Panc1 (cell line): Measurements from ENCODE around the gene SPSB3. TPM values are rescaled to one million over a fixed set of nuclear protein-coding genes. Genes with fewer than 3 reads are reported as not detected.

ENCODE experiments used
- ATAC-seq: fragments of 200-7000 bp; cut with Tn5 transposase; 2 replicates; pipeline ENCODE4 v1.9.1; 2020; ENCODE audit warnings: mild to moderate bottlenecking, moderate library complexity
- BruUV-seq: library from RNA; stranded (reverse); fragments of 400-500 nt; replicated peaks from 2 replicates; lab custom pipeline; 2021; lab: Mats Ljungman, UMichigan
- CTCF ChIA-PET: fragments of 300-600 bp; sonication (Branson Sonifier 250); formaldehyde crosslinking; loops from one replicate; lab custom pipeline; 2022; ENCODE audit warnings: antibody characterized with exemption; lab: Charles Lee
- POLR2A ChIA-PET: fragments of 300-600 bp; sonication (Branson Sonifier 250); formaldehyde crosslinking; loops from one replicate; lab custom pipeline; 2022; ENCODE audit warnings: antibody characterized with exemption; lab: Charles Lee
- DNase-seq: peaks from one replicate; pipeline ENCODE4 v3.0.0-alpha.2; 2010; ENCODE audit warnings: low read depth, low spot score
- H3K27ac ChIP-seq: 2 replicates; pipeline ENCODE4 v1.5.1; 2011; ENCODE audit warnings: mild to moderate bottlenecking, low read length, inconsistent platforms
- H3K27me3 ChIP-seq: fragments of 200-500 bp; sonication (Bioruptor generic); 2 replicates; pipeline ENCODE4 v1.6.0; 2014; ENCODE audit warnings: low read length, inconsistent platforms; ENCODE audit not compliant: control insufficient read depth, insufficient read depth
- H3K36me3 ChIP-seq: fragments of 200-500 bp; sonication (Bioruptor generic); 2 replicates; pipeline ENCODE4 v1.5.1; 2014; ENCODE audit warnings: inconsistent platforms, mild to moderate bottlenecking, low read length, moderate library complexity; ENCODE audit not compliant: control insufficient read depth, insufficient read depth
- H3K4me1 ChIP-seq: 2 replicates; pipeline ENCODE4 v1.5.1; 2011; ENCODE audit warnings: inconsistent platforms, mild to moderate bottlenecking, low read length, moderate library complexity; ENCODE audit not compliant: control insufficient read depth, insufficient read depth
- H3K4me3 ChIP-seq, 2 experiments: 2 replicates each; pipeline ENCODE4 v1.5.1; 2011 to 2012; ENCODE audit warnings: low read depth in 2 of 2, low read length in 2 of 2, mild to moderate bottlenecking in 2 of 2, inconsistent platforms in 1 of 2, moderate library complexity in 1 of 2
- H3K9me3 ChIP-seq: fragments of 200-500 bp; sonication (Bioruptor generic); 2 replicates; pipeline ENCODE4 v1.5.1; 2014; ENCODE audit warnings: low read depth, mild to moderate bottlenecking, inconsistent platforms, low read length, moderate library complexity; ENCODE audit not compliant: control insufficient read depth, insufficient read depth
- CTCF ChIP-seq: fragments of 450-650 bp; IDR thresholded peaks from 2 replicates; pipeline ENCODE4 v1.5.1; 2017; ENCODE audit warnings: mild to moderate bottlenecking
- POLR2AphosphoS5 ChIP-seq: IDR thresholded peaks from 2 replicates; pipeline ENCODE4 v1.6.1; 2012; ENCODE audit warnings: mild to moderate bottlenecking, low read depth, low read length, moderate library complexity
- REST ChIP-seq, 2 experiments: IDR thresholded peaks; 2 replicates each; pipeline ENCODE4 v1.6.1; 2011 to 2012; ENCODE audit warnings: low read depth in 2 of 2, control low read depth in 1 of 2, low read length in 1 of 2, mild to moderate bottlenecking in 1 of 2, moderate library complexity in 1 of 2; ENCODE audit not compliant: insufficient read depth in 1 of 2
- SIN3A ChIP-seq: IDR thresholded peaks from 2 replicates; pipeline ENCODE4 v1.6.1; 2012; ENCODE audit warnings: low read depth, mild to moderate bottlenecking, low read length, moderate library complexity, borderline replicate concordance; ENCODE audit not compliant: insufficient read depth
- TCF7L2 ChIP-seq: IDR thresholded peaks from 2 replicates; pipeline ENCODE4 v1.6.1; 2011; ENCODE audit warnings: mild to moderate bottlenecking, low read depth, low read length, inconsistent platforms
- in situ Hi-C: cut with HindIII; loops from 2 replicates; pipeline ENCODE4 v1.10.0; 2016; ENCODE audit warnings: low sequenced_read_pairs, low pct_unique_long_range_greater_than_20kb
- intact Hi-C: fragments of 100-400 bp; cut with micrococcal nuclease; formaldehyde crosslinking; loops from one replicate; pipeline ENCODE4 v1.10.0; 2022; ENCODE audit not compliant: unreplicated experiment
- total RNA-seq: library from RNA; stranded (reverse); gene quantifications from one replicate; pipeline ENCODE4 v1.2.1, GENCODE V29; 2021; ENCODE audit not compliant: unreplicated experiment

Gene SPSB3
- total RNA-seq, 1 experiment from 2014 or later: 23.0 TPM

GRCh38 chr16:1732071-1732470, 50.3 kb downstream of the SPSB3 start:
- H3K36me3 ChIP-seq: no peaks in the 10 kb centered on the region
- CTCF ChIA-PET: no interaction called here
- H3K27me3 ChIP-seq: no peaks in the 10 kb centered on the region
- no TSS peak for BruUV-seq
- no peak for ATAC-seq
- POLR2A ChIA-PET: no interaction called here
- no peaks in the 10 kb centered on the region for H3K4me1 ChIP-seq
- no peak overlapping the region for H3K4me3 ChIP-seq
- TF ChIP-seq POLR2AphosphoS5 (no peak), REST (IDR thresholded peaks at IDR 0.05; ENCODE audit: insufficient read depth in 1 of 2, low read depth in 2 of 2, low read length in 1 of 2) (no peak), SIN3A (no peak), TCF7L2 (no peak), CTCF (no peak)
- intact Hi-C loops (no loop called here), in situ Hi-C loops (no loop called here)
- no peak for DNase-seq
- no peak overlapping the region for H3K27ac ChIP-seq
- H3K9me3 ChIP-seq: no peaks in the 10 kb centered on the region

GRCh38 chr16:1731603-1732002, 50.8 kb downstream of the SPSB3 start:
- Histone ChIP-seq H3K9me3 (no peaks in the 10 kb centered on the region), H3K27me3 (no peaks in the 10 kb centered on the region), H3K27ac (no peak overlapping the region), H3K4me3 (no peak overlapping the region), H3K4me1 (no peaks in the 10 kb centered on the region), H3K36me3 (no peaks in the 10 kb centered on the region)
- TF ChIP-seq POLR2AphosphoS5 (no peak), TCF7L2 (no peak), SIN3A (no peak), CTCF (no peak), REST (IDR thresholded peaks at IDR 0.05; ENCODE audit: insufficient read depth in 1 of 2, low read depth in 2 of 2, low read length in 1 of 2) (no peak)
- DNase-seq (no peak), ATAC-seq (no peak)
- ChIA-PET POLR2A (no interaction called here), CTCF (no interaction called here)
- in situ Hi-C loops: no loop called here
- intact Hi-C loops: no loop called here
- no TSS peak for BruUV-seq
